HG03558 (cell line): ENCODE measurements around the gene CD72.
"Not testable (repeated sequence)": the region's sequence is repeated elsewhere in the genome, so short reads cannot be mapped to it uniquely, and the experiment has no call there.

Experiments
- ATAC-seq: cut with Tn5 transposase; IDR thresholded peaks from one replicate; pipeline ENCODE4 v1.9.1; 2021; ENCODE audit warnings: moderate number of reproducible peaks; ENCODE audit not compliant: unreplicated experiment; ENCODE audit errors: extremely low read depth

Gene CD72

GRCh38 chr9:35598866-35599590, 19.2 kb downstream of the CD72 start:
- no peak for ATAC-seq

- ATAC-seq: not testable (repeated sequence)
Measured at GRCh38 chr9:35596907-35597306, 21.3 kb downstream of the CD72 start.

- no peak for ATAC-seq
Measured at GRCh38 chr9:35594471-35594870, 23.7 kb downstream of the CD72 start.

- no peak for ATAC-seq
Measured at GRCh38 chr9:35593581-35593980, 24.6 kb downstream of the CD72 start.

- not testable (repeated sequence) for ATAC-seq
Measured at GRCh38 chr9:35588506-35588905, 29.7 kb downstream of the CD72 start.

GRCh38 chr9:35584681-35585080, 33.5 kb downstream of the CD72 start:
- not testable (repeated sequence) for ATAC-seq

- not testable (repeated sequence) for ATAC-seq
Measured at GRCh38 chr9:35583521-35583920, 34.7 kb downstream of the CD72 start.

GRCh38 chr9:35579659-35580227, 38.5 kb downstream of the CD72 start:
- ATAC-seq: not testable (repeated sequence)

- ATAC-seq: no peak
Measured at GRCh38 chr9:35579130-35579529, 39.1 kb downstream of the CD72 start.

- no peak for ATAC-seq
Measured at GRCh38 chr9:35577486-35577885, 40.7 kb downstream of the CD72 start.

GRCh38 chr9:35575478-35575877, 42.7 kb downstream of the CD72 start:
- ATAC-seq: no peak

GRCh38 chr9:35574578-35575122, 43.6 kb downstream of the CD72 start:
- no peak for ATAC-seq

GRCh38 chr9:35570709-35571504, 47.3 kb downstream of the CD72 start:
- no peak for ATAC-seq

- ATAC-seq: no peak
Measured at GRCh38 chr9:35569206-35569605, 49.0 kb downstream of the CD72 start.

GRCh38 chr9:35568196-35568595, 50.0 kb downstream of the CD72 start:
- no peak for ATAC-seq

- no peak for ATAC-seq
Measured at GRCh38 chr9:35566417-35566816, 51.8 kb downstream of the CD72 start.

GRCh38 chr9:35564658-35565061, 53.6 kb downstream of the CD72 start:
- ATAC-seq: no peak

GRCh38 chr9:35563791-35564197, 54.4 kb downstream of the CD72 start:
- ATAC-seq: no peak

GRCh38 chr9:35562895-35563780, 55.1 kb downstream of the CD72 start:
- no peak for ATAC-seq
